K562 (cell line): ENCODE measurements around the gene TAF11L8. TPM values are rescaled to one million over a fixed set of nuclear protein-coding genes. Genes with fewer than 3 reads are reported as not detected.
"Not testable (repeated sequence)": the region's sequence is repeated elsewhere in the genome, so short reads cannot be mapped to it uniquely, and the experiment has no call there.

Experiments
- ATAC-seq: fragments of 200-7000 bp; cut with Tn5 transposase; 3 replicates; pipeline ENCODE4 v1.9.1; 2020; ENCODE audit warnings: moderate library complexity
- BruUV-seq: library from RNA; stranded (reverse); fragments of 400-500 nt; replicated peaks from 2 replicates; lab custom pipeline; 2021; lab: Mats Ljungman, UMichigan
- CTCF ChIA-PET: fragments of 300-600 bp; formaldehyde crosslinking; extraction: SDS; loops from one replicate; lab custom pipeline; 2021; ENCODE audit warnings: low intra/inter-chr PET ratio; lab: Yijun Ruan, JAX
- POLR2A ChIA-PET: fragments of 300-600, 350-650 bp; sonication (Branson Sonifier 250); formaldehyde crosslinking; extraction: SDS; loops from one replicate; lab custom pipeline; 2021; ENCODE audit warnings: antibody characterized with exemption, inconsistent platforms; lab: Yijun Ruan, JAX
- DNase-seq, 4 experiments: peaks; one replicate each; pipeline versions ENCODE4 v3.0.0 to v3.0.0-alpha.2; 2011 to 2018; ENCODE audit warnings: low spot score in 3 of 4, mixed read lengths in 3 of 4; ENCODE audit errors: extremely low read depth in 1 of 4
- FAIRE-seq: peaks from 2 replicates; lab custom pipeline; 2011; peaks lifted over from hg19 to GRCh38; lab: Jason Lieb, UNC
- H2AFZ ChIP-seq: 2 replicates; pipeline ENCODE4 v1.6.0; 2011; ENCODE audit warnings: low read depth, low read length, control low read depth, inconsistent platforms
- H3K27ac ChIP-seq: fragments of 200-600 bp; 3 replicates; pipeline ENCODE4 v1.8.0; 2011; ENCODE audit warnings: low read depth, mild to moderate bottlenecking, control low read depth, inconsistent platforms, low read length, moderate library complexity, mixed read lengths; ENCODE audit errors: extremely low read depth
- H3K27me3 ChIP-seq, 2 experiments: fragments of 300-600 bp in 1 of 2; 2 replicates in 1 of 2; 3 replicates in 1 of 2; pipeline versions ENCODE4 v1.6.0 to v1.8.0; 2011; ENCODE audit warnings: inconsistent platforms in 2 of 2, low read length in 2 of 2, mild to moderate bottlenecking in 1 of 2, mixed read lengths in 1 of 2, moderate library complexity in 1 of 2; ENCODE audit not compliant: control insufficient read depth in 2 of 2, insufficient read depth in 2 of 2
- H3K36me3 ChIP-seq: fragments of 300-600 bp; 3 replicates; pipeline ENCODE4 v1.8.0; 2011; ENCODE audit warnings: mild to moderate bottlenecking, low read length, inconsistent platforms; ENCODE audit not compliant: control insufficient read depth, insufficient read depth
- H3K4me1 ChIP-seq, 2 experiments: fragments of 200-600 bp in 1 of 2; replicated peaks in 1 of 2; 2 replicates in 1 of 2; 3 replicates in 1 of 2; pipeline versions ENCODE4 v1.5.1 to v1.8.0; 2011; ENCODE audit warnings: inconsistent platforms in 2 of 2, low read length in 2 of 2, mild to moderate bottlenecking in 1 of 2, mixed read lengths in 1 of 2, moderate library complexity in 1 of 2; ENCODE audit not compliant: control insufficient read depth in 2 of 2, insufficient read depth in 2 of 2
- H3K4me2 ChIP-seq: 2 replicates; pipeline ENCODE4 v1.6.1; 2011; ENCODE audit warnings: low read length, control low read depth, inconsistent platforms, mixed read lengths; ENCODE audit not compliant: insufficient read depth
- H3K4me3 ChIP-seq: fragments of 200-600 bp; sonication (generic), shearing (Covaris generic); 2 replicates; pipeline ENCODE4 v1.5.1; 2016; ENCODE audit warnings: control low read depth, inconsistent platforms
- H3K79me2 ChIP-seq: fragments of 200-600 bp; 3 replicates; pipeline ENCODE4 v1.8.0; 2011; ENCODE audit warnings: low read length, inconsistent platforms; ENCODE audit not compliant: control insufficient read depth, insufficient read depth
- H3K9ac ChIP-seq, 2 experiments: 2 replicates each; pipeline versions ENCODE4 v1.6.0 to v1.6.1; 2011; ENCODE audit warnings: low read depth in 2 of 2, low read length in 2 of 2, control low read depth in 1 of 2, inconsistent platforms in 1 of 2, mild to moderate bottlenecking in 1 of 2, mixed read lengths in 1 of 2; ENCODE audit not compliant: insufficient read depth in 1 of 2
- H3K9me1 ChIP-seq: one replicate; pipeline ENCODE4 v1.6.0; 2011; ENCODE audit warnings: inconsistent platforms, mild to moderate bottlenecking, low read length, moderate library complexity; ENCODE audit not compliant: control insufficient read depth, insufficient read depth
- H3K9me3 ChIP-seq: replicated peaks from 2 replicates; pipeline ENCODE4 v1.5.1; 2011; ENCODE audit warnings: low read depth, low read length, inconsistent platforms; ENCODE audit not compliant: control insufficient read depth, insufficient read depth
- H4K20me1 ChIP-seq: replicated peaks from 2 replicates; pipeline ENCODE4 v1.6.1; 2011; ENCODE audit warnings: low read length, inconsistent platforms, mixed read lengths; ENCODE audit not compliant: control insufficient read depth, insufficient read depth
- HSF4 ChIP-seq: fragments of 250-450 bp; sonication (Bioruptor Pico); IDR thresholded peaks from 2 replicates; pipeline ENCODE4 v2.1.2; 2022; ENCODE audit warnings: mild to moderate bottlenecking, moderate library complexity, borderline replicate concordance
- ILK ChIP-seq: fragments of 450-650 bp; IDR thresholded peaks from 2 replicates; pipeline ENCODE4 v1.6.1; 2016; ENCODE audit warnings: missing genetic modification characterization, low read depth, mild to moderate bottlenecking, missing compliant biosample characterization, moderate library complexity, borderline replicate concordance
- JUN ChIP-seq, 2 experiments: sonication (generic) in 1 of 2; formaldehyde crosslinking in 1 of 2; IDR thresholded peaks; 2 replicates each; pipeline versions ENCODE4 v1.6.1 to v1.8.0; 2012 to 2022; ENCODE audit warnings: borderline replicate concordance in 2 of 2, mild to moderate bottlenecking in 2 of 2, improper control_type of control experiment in 1 of 2, low read depth in 1 of 2, low read length in 1 of 2, missing genetic modification reagents in 1 of 2
- NCOA6 ChIP-seq: fragments of 450-650 bp; IDR thresholded peaks from 2 replicates; pipeline ENCODE4 v1.6.1; 2017; ENCODE audit warnings: mild to moderate bottlenecking
- SMAD4 ChIP-seq: fragments of 250-450 bp; sonication (Bioruptor Pico); conservative IDR thresholded peaks from 2 replicates; pipeline ENCODE4 v1.8.0; 2021; ENCODE audit warnings: inconsistent platforms, mild to moderate bottlenecking, moderate library complexity
- ZBTB11 ChIP-seq, 3 experiments: fragments of 200-800 bp in 1 of 3; fragments of 250-450 bp in 1 of 3; fragments of 450-650 bp in 1 of 3; sonication (Bioruptor Pico) in 1 of 3; sonication (Bioruptor generic) in 1 of 3; formaldehyde crosslinking in 1 of 3; IDR thresholded peaks; 2 replicates each; pipeline versions ENCODE4 v1.6.1 to v1.8.0; 2016 to 2022; ENCODE audit warnings: mild to moderate bottlenecking in 2 of 3, missing genetic modification characterization in 2 of 3, missing compliant biosample characterization in 1 of 3, moderate library complexity in 1 of 3
- ZNF3 ChIP-seq: fragments of 250-450 bp; sonication (Bioruptor Pico); IDR thresholded peaks from 2 replicates; pipeline ENCODE4 v1.5.0; 2021; ENCODE audit warnings: mild to moderate bottlenecking, moderate library complexity
- ZNF324 ChIP-seq: fragments of 250-450 bp; sonication (Bioruptor Pico); IDR thresholded peaks from 2 replicates; pipeline ENCODE4 v1.4.0; 2020; ENCODE audit warnings: mild to moderate bottlenecking
- WGBS: fragments of 100-300 bp; shearing (Covaris generic); methylation state at CpG from one replicate; pipeline ENCODE4 v1.1.6; 2016; ENCODE audit warnings: low coverage, mixed read lengths; ENCODE audit not compliant: insufficient coverage; ENCODE audit errors: missing lambda C conversion rate; 5-methylcytosine and 5-hydroxymethylcytosine counted together
- in situ Hi-C: fragments of 300-500 bp; cut with MboI; formaldehyde crosslinking; loops from 4 replicates; pipeline ENCODE4 v1.15.0; 2018; ENCODE audit warnings: inconsistent platforms, mixed read lengths
- intact Hi-C: fragments of 100-400 bp; cut with micrococcal nuclease; formaldehyde crosslinking; loops from 2 replicates; pipeline ENCODE4 v1.14.2; 2022
- polyA plus RNA-seq, 8 experiments: library from polyadenylated mRNA; depleted of rRNA in 4 of 8; stranded (reverse) in 5 of 8; unstranded in 3 of 8; fragments of >200 nt; fragmentation: Nextera tagmentation in 2 of 8; fragmentation: Illumina TruSeq in 1 of 8; extraction: Ambion mirVana in 2 of 8; extraction: Trizol in 1 of 8; gene quantifications; 2 replicates each; pipeline versions ENCODE4 v1.2.1 to v1.2.3, GENCODE V29; 2011 to 2014; ENCODE audit warnings: inconsistent platforms in 1 of 8, missing spikeins in 1 of 8
- total RNA-seq, 7 experiments: library from RNA; depleted of rRNA in 6 of 7; stranded (reverse); fragments of >200 nt in 6 of 7; fragmentation: Illumina TruSeq in 2 of 7; extraction: Trizol in 2 of 7; gene quantifications; 2 replicates each; pipeline versions ENCODE4 v1.2.1 to v1.2.3, GENCODE V29; 2011 to 2021; ENCODE audit warnings: low replicate concordance in 1 of 7

Gene TAF11L8
- total and polyA plus RNA-seq, 9 of the 15 experiments (the other 6 are each of a cell fraction or from before 2014, with no cell fraction given) = not detected

GRCh38 chr5:17634160-17634559 lies 43.4 kb upstream of the TAF11L8 start, which contains the start of gene TAF11L14 (continued):
- no peak for TF ChIP-seq JUN (IDR thresholded peaks at IDR 0.05; ENCODE audit: borderline replicate concordance, low read depth, low read length)
- no peak for TF ChIP-seq JUN (CRISPR knock-in tag; IDR thresholded peaks at IDR 0.05; ENCODE audit: borderline replicate concordance)
- no peak for TF ChIP-seq ILK (tag)
- TF ChIP-seq SMAD4 (CRISPR knock-in tag) = no peak
- TF ChIP-seq ZNF324 = no peak
- no peak for TF ChIP-seq ZNF3 (CRISPR knock-in tag)
- no peak for TF ChIP-seq HSF4 (CRISPR knock-in tag)
- no peak for TF ChIP-seq NCOA6
- no peak for TF ChIP-seq ZBTB11 (CRISPR knock-in tag; IDR thresholded peaks at IDR 0.05)

- H3K4me1 ChIP-seq, BruUV-seq, H4K20me1 ChIP-seq, in situ Hi-C loops, H3K36me3 ChIP-seq, H3K4me2 ChIP-seq, H3K9ac ChIP-seq, H2AFZ ChIP-seq, DNase-seq, POLR2A ChIA-PET, H3K9me3 ChIP-seq, H3K4me3 ChIP-seq, H3K9me1 ChIP-seq, ATAC-seq, H3K27me3 ChIP-seq, FAIRE-seq, CTCF ChIA-PET, H3K79me2 ChIP-seq, intact Hi-C loops, H3K27ac ChIP-seq: not testable (repeated sequence)
- WGBS = 0% methylated on average over 5 of the region's 12 CpGs
Observed at GRCh38 chr5:17631788-17632187, 41.0 kb upstream of the TAF11L8 start, which contains the start of gene TAF11L13. Gene TAF11L13 (plus strand): TSS chr5:17632088.
